Activated gamma-delta T cell treated with anti-CD3 and anti-CD28 coated beads, Interleukin-2, amount 50 U/mL, for 16 hours (primary cell): ENCODE measurements around the gene TCEA3.
"Not testable (repeated sequence)": the region's sequence is repeated elsewhere in the genome, so short reads cannot be mapped to it uniquely, and the experiment has no call there.

Experiments used
- DNase-seq: peaks from one replicate; pipeline ENCODE4 v3.0.0-alpha.2; 2020; ENCODE audit warnings: low read depth

The TCEA3 gene

DNA sequence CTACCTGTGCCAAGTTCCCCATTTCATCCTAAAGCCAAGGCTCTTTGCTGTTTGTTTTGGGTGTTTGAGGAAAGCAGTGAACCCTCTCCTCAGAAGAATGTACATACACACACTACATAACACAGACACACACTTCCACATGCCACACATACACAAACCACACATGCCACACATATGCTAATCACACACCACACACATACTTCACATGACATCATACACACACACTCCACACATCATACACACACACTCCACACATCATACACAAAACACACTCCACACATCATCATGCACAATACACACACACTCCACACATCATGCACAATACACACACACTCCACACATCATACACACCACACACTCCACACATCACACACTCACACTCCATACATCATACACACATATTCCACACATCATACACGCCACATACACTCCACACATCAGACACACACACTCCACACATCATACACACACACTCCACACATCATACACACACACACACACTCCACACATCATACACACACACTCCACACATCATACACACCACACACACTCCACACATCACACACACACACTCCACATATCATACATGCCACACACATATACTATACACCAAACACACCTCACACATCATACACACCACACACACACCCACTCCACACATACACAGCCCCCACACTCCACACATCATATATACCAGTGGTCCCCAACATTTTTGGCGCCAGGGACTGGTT lies 32.3 kb downstream of the TCEA3 start:
- no peak for DNase-seq

DNA sequence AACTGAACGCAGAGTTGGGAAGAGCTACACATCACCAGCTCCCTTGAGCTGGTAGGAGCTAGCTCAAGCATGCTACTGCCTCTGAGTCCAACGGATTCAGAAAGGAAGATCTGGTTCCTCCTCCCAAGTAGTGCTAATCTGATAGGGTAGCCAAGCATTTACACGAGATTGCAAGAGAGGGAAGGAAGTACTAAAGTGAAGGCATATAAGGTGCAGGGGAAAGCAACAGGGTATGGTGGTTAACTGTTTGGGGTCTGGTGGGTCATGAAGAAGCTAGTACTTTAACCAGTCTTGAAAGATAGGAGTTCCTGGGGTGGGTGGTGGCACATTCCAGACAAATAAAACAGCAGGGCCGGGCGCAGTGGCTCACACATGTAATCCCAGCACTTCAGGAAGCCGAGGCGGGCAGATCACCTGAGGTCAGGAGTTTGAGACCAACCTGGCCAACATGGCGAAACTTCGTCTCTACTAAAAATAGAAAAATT lies 34.7 kb downstream of the TCEA3 start:
- DNase-seq, result no peak

DNA sequence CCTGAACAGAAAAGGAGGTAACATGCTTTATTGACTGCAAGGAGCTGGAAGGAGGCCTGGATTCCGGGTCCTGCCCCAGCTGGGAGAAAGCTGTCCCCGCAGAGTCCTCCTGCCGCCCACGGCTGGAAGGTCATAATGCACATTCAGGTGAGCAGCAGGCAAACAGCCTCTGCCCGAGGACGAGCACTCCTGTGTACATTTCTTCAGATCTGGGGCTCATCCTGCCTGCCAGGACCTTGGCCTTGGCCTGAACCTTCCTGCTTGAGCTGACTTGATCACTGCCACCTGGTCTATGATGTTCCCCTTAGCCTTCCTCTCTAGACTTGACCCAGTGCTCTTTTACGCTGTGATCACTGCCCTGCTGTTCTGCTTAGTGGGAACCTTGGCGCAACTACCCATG lies 37.1 kb downstream of the TCEA3 start:
- no peak for DNase-seq

DNA sequence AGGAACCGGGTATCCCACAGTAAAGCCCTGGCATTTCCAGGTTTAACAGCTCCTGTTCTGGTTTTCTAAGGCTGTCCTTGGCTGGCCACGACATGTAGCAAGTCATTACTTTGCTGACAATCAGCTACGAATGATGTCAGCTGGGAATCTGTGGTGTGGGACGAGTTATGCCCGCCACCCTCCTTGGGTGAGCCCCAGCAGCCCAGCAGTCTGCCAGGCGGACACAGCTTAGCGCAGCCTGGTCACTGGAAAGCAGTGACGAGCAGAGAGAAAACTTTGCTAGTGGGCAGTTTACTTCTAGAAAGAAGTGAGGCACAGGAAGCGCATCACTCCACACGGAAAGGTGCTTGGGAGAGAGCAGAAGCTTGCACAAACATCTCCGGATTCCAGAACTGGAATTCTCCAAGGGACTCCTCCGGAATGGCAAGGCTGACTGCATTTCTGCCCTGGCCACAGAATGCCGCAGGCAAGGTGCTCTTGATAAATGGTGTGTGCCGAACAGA lies 39.4 kb downstream of the TCEA3 start:
- DNase-seq, result no peak

DNA sequence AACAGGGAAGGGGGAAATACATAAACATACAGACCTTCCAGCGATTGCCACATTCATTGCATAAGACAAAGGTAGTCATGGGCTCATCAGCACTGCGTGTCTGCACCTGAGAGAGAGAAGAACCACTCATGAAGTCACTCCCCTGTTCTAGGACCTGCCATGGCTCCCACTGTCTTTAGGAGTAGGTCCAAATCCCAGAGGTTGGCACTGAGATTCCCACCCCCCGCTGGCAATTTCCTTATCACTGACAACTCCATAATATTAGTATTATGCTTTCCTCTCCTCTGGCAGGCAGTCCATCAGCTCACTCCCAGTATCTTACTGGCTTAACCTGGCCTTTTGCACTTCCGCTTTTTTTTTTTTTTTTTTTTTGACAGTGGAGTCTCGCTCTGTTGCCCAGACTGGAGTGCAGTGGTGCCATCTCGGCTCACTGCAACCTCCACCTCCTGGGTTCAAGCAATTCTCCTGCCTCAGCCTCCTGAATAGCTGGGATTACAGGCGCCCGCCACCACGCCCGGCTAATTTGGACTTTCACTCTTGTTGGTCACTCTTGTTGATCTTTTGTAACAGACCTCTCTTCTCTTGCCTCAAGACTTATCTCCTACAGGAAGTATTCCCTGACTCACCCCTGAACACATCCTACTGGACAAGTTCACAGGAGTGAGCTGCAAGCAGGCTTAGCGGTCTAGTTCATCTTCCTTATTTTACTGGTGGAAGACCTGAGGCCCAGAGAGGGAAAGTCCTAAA lies 40.1 kb downstream of the TCEA3 start:
- DNase-seq, result no peak

DNA sequence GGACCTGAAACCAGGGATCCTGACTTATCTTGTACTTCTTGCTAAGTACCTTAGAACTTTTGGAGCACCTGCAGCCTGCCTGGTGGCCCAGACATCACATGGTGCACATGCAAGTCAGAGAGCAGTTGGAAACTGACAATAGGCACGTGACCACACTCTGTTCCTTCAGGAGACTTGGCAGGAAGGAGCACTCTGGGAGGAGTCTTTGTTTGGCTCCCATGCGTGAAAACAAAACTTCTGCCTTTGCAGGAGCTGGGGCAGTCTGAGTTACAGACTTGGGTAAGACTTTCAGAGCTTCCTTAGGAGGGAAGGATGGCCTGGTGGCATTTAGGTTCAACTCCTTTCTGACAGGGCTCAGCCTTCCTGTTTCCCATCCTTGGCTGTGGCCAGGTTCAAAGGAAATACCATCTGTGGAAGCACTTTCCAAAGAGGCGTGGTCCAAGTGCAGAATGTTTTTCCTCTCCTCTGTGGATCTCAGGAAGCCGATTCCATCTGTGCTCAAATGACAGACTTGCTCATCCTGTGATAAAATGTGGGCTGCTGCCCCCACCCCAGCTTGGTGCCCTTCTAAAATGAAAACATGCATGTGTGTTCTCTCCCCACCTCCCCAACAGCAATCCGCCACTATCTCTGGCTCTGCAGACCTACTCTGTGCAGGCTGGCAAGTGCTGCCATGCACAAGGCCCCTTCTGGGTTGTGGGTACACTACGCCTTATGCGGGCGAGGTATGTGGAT lies 40.8 kb downstream of the TCEA3 start:
- no peak for DNase-seq

DNA sequence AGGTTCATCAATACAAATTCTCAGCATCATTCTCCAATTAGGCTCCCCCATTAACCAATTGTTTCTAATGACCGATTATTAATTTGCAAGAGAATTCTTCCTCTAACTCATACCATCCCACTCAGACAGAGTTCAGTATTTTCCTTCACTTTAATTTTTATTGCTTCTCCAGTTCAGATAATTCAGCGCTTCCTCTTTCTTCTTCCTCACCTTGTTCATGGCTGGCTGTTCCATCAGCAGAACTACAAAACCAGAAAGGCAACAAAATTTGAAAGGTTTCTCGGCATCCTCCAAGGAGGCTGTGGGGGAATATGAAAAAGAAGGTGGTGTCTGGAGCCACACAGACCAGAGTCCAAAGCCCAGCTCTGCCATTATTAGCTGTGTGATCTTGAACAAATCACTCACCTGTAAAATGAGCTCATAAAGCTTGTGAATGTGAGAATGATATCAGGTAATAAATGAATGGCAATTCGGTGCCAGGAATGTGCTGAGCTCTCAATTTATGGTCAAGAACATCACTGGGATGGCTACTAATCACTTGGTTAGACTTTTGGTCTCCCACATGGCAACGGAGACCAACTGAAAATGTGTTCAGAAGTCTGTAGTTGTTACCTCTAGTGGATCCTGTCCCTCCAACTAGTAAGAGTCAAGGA lies 43.2 kb downstream of the TCEA3 start:
- DNase-seq, result no peak

DNA sequence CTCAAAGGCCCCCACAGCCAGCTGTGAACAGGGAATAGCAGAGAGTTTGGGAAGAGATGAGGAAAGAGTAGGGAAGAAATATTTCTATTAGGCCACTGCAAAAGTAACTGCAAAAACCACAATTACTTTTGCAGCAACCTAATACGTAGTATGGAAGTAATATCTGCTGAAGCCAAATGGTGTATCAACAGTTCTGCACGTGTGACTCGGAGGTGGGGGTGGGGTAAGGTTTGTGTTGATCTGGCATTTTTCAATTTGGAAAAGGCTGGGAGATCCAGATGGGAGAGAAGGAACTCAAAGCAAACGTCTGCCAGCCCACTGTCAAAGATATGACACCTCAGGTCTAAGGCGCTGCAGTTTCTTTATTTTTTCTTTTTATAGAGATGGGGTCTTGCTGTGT lies 43.8 kb downstream of the TCEA3 start:
- DNase-seq, result no peak

DNA sequence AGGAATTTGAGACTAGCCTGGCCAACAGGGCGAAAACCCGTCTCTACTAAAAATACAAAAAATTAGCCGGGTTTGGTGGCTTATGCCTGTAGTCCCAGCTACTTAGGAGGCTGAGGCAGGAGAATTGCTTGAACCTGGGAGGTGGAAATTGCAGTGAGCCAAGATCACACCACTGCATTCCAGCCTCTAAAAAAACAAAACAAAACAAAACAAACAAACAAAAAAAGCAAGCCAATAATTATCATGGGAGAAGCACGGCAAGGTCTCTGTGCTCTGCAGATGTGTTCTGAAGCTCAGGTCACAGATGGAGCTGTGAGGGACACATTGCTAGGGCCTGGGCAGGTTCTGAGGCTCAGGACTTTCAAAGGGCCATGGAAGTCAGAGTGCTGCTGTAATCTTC lies 44.3 kb downstream of the TCEA3 start:
- DNase-seq, result not testable (repeated sequence)

DNA sequence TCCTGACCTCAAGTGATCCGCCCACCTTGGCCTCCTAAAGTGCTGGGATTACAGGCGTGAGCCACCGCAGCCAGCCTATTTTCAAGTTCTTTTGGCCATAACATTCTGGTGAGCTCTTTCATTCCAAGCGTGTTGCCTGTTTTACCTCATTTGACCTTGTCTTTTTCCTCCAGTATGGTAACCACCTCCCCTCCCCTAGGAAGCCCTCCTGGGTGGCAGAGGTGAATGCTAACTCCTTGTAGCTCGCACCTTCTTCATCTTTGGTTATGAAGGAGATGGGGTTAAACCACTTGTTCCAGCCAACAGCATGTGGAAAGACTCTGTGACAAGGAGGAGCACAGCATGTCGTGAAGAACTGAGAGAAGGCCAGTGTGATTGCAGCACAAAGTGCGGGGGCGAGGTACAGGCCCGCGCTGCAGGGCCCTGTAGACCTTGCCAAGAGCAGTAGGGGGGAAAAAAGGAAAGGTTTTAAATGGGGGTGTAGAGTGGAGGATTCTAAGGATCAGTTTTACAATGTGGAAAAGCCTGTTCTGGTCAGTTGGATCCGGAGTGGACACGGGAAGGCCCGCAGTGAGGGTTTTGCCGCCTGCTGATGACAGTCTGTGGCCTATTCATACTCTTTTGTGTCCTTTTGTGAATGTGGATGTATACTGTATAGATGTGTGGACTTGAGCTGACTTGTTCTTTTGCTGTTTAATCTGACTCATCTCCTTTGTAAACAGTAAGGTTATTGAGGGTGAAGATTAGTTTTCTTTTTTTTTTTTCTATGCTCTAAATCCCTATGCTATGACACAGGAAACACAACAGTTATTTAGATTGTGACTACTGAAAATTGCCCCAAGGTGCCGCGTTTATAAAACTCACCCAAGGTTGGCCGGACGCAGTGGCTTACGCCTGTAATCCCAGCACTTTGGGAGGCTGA lies 47.4 kb downstream of the TCEA3 start:
- no peak for DNase-seq

DNA sequence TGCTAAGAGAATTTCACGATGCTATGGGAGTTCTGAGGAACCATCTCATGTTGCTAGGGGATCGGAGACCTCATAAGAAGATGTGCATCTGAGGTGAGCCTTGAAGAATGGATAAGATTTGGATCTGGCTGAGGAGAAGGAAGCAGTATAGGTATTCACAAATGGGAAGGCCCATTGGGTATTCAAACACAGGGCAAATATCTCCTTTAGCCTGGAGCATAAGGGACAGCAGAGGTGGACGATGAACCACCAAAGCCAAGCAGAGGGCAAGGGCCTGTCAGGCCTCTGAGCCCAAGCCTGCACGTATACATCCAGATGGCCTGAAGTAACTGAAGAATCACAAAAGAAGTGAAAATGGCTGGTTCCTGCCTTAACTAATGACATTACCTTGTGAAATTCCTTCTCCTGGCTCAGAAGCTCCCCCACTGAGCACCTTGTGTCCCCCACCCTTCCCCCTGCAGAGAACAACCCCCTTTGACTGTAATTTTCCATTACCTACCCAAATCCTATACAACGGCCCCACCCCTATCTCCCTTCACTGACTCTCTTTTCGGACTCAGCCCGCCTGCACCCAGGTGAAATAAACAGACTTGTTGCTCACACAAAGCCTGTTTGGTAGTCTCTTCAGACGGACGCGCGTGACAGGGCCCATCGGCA lies 50.3 kb downstream of the TCEA3 start:
- DNase-seq, result not testable (repeated sequence)

DNA sequence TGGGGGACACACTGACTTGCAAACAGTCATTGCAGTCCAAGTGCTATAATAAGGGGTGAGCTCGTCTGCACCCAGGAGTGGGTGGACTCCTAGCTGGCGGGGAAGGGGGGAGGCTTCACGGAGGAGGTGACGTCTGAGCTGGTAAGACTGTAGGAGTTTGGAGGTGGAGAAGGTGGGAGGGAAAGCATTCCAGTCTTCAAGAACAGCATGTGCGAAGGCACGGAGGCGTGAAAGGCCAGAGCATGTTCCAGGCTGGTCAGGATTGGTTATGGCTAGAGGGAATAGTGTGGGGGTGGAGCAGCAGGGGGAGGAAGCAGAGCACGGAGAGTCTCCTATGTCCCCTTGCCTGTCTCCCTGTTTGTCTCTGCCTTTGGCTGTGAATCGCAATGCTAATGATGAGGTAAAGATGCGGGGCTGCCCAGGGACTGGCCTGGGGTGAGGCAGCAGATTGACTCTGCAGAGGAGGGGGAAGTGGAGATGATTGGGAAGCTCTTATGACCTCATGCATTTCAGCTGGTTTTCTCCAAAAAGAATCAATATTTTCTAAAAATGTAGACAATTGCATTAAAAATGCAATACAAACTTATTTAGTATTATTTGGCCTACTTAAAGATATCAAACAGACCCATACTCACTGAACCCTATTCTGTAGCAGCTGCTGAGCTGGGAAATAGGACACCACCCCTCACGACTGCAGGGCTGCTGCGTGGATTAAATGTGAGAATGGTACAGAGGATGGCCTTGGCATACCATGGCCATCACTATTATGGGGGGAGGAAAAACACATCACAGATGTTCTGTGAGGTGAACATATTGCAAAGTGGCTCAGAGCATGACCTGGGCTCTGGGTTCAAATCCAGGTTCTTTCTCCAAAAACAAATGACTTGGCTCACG lies 52.3 kb downstream of the TCEA3 start:
- DNase-seq, result no peak

DNA sequence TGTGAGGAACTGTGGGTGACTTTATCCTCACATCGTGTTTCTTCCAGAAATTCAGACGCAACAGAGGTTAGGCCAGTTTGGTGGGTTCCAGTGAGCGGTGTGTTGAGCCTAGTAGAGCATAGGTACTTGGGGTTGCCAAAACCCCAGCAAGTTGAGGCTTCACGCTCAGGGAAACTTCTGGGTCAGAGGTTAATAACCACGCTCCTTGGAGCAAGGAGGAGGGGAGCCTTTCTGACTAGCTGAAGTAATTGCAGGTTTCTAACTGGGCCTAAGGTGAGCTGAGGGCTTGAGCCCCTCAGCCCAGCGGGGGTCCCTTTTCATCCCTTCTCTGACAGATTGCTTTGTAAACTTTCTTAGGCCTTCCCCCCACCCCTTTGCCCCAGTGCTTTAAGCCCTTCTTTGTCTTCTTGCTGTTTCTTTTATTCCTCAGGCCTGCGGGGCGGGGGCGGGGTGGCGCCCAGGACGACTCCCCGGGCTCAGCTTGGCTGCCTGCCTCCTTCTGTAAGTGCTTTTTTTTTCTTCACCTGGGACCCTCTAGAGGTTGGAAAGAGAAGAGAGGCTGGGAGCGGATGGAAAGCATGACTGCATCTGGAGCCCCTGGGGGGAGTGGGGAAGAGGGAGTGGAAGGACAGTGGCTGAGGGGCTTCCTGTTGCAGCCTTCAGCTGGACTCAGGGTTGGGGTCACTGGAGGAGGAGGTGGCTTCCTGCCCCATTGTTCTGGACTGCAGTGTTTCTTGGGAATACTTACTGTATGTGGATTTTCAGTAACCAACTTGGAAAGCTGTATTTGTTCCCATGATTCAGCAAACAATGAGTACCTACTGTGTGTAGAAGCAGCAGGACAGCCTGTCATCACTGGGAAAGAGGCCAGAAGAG lies 53.6 kb downstream of the TCEA3 start:
- no peak for DNase-seq

DNA sequence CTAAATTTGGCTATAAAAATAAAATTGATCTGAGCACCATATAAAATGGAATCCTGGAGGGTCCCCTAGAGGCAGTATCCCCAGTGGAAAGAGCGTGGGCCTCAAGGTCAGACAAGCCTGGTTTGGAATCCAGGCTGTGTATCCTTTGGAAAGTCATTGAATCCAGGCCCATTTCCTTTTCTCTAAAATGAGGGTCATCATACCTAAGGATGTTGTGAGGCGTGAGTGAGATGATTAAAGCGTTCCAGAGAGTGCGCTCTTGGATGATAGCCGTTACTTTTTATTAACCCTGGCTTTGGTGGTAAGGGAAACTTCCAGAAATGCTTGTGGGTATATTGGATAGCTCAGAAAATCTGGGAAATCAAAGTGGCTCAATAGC lies 54.2 kb downstream of the TCEA3 start:
- DNase-seq, result no peak

DNA sequence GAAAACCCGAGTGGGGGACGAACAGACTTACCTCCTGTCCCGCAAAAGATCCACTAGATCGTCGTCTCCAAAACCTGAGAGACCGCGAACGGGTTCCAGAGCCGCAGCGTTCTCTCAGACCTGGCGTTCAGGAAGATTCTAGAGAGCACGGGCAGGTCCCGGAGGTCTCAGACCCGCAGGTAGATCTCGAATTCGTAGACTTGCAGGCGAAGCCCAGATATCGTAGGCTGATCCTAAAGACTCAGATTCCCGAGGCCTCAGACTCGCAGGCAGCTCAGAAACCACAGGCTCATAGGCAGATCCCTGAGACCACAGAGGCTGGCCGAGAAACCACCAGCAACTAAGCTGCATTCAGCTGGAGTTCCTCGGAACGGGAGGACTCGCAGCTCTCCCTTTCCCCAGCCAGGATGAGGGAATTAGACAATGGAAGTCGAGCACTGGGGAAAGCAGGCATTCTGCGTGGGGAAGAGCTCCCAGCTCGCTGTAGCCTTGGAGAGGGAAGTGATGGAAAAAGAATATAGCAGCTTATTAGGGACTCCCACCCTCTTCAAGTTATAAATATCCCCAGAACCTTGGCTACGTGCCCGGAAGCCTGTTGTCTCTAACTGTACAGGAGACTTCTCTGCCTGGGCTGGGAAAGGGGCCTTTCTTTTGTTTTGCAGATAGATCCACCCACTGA lies 55.1 kb downstream of the TCEA3 start, which contains the start of gene ZNF436:
TSS of gene ZNF436 (minus strand) at position 502 of the 679 bp plus-strand sequence. CDS start 1,831 bp downstream, outside the sequence.
- DNase-seq, result peak; percentile 8

DNA sequence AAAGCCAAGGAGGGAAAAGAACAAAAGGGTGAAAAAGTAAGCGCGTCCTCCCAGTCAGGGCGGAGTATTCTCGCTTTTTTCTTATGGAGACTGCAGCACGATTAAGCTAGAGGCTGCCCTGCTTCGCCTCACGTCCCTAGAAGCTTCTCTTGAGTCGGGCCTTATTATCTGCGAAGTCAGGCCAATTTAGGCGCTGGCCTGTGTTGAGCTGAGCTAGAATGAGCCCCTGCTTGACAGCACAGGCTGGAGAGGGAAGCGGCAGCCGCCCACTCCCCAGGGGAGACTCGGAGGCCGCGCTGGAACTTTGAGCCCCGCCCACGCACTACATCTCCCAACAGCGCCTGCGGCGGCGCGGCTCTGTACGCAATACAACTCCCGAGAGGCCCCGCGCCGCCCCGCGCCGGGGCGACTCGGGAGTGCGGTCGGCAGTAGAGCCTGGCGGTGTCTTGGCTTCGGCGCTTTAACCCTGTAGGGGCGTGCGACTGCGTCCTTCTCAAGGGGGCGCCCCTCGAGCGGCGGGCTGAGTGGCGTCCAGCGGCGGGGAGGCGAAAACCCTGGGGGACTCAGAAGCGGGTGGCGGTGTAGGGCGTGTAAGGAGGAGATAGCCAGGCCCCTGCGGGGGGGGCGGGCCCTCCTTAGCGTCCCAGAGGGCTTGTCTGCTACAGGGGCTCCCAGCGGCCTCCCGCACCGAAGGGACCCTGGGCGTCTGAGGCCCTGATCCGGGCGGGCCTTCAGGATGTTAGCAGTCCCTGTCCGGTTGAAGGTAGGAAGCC lies 55.8 kb downstream of the TCEA3 start:
- DNase-seq, result peak; percentile 81
